HCT116 (cell line): ENCODE measurements around the gene SUGP2. TPM values are rescaled to one million over a fixed set of nuclear protein-coding genes. Genes with fewer than 3 reads are reported as not detected.

Experiments
- ATAC-seq: fragments of 200-7000 bp; cut with Tn5 transposase; 2 replicates; pipeline ENCODE4 v1.9.1; 2020; ENCODE audit warnings: mild to moderate bottlenecking, moderate library complexity
- BruUV-seq: library from RNA; stranded (reverse); fragments of 400-500 nt; replicated peaks from 2 replicates; lab custom pipeline; 2021; lab: Mats Ljungman, UMichigan
- CTCF ChIA-PET: fragments of 300-600 bp; sonication (Branson Sonifier 250); formaldehyde crosslinking; loops from one replicate; lab custom pipeline; 2021; ENCODE audit warnings: antibody characterized with exemption; lab: Charles Lee
- POLR2A ChIA-PET: fragments of 300-600, 350-600 bp; sonication (Branson Sonifier 250); formaldehyde crosslinking; loops from one replicate; lab custom pipeline; 2021; ENCODE audit warnings: antibody characterized with exemption; lab: Charles Lee
- RAD21 ChIA-PET, 2 experiments: fragments of 300-600 bp; sonication (Branson Sonifier 250); formaldehyde crosslinking; loops; one replicate each; lab custom pipeline; 2023; ENCODE audit warnings: low total read pairs in 2 of 2; ENCODE audit not compliant: uncharacterized antibody in 2 of 2, unreplicated experiment in 2 of 2, low non-redundant PET in 1 of 2; lab: Charles Lee
- DNase-seq: peaks from one replicate; pipeline ENCODE4 v3.0.0-alpha.2; 2010; ENCODE audit warnings: low read depth, low spot score
- H2AFZ ChIP-seq: fragments of 200-600 bp; shearing (Covaris generic), sonication (generic); 2 replicates; pipeline ENCODE4 v1.6.1; 2017; ENCODE audit warnings: low read depth, mixed run types, mixed read lengths, antibody characterized with exemption, low read length; ENCODE audit not compliant: poor library complexity, severe bottlenecking
- H3K27ac ChIP-seq: 2 replicates; pipeline ENCODE4 v1.5.1; 2012; ENCODE audit warnings: low read depth, low read length
- H3K27me3 ChIP-seq: fragments of 200-600 bp; sonication (generic); 2 replicates; pipeline ENCODE4 v1.6.1; 2016; ENCODE audit warnings: mixed run types, low read length, mixed read lengths; ENCODE audit not compliant: insufficient read depth
- H3K36me3 ChIP-seq, 2 experiments: fragments of 200-500 bp in 1 of 2; fragments of 200-600 bp in 1 of 2; sonication (Bioruptor generic) in 1 of 2; sonication (generic) in 1 of 2; 2 replicates each; pipeline versions ENCODE4 v1.5.1 to v1.6.1; 2014 to 2016; ENCODE audit warnings: low read length in 2 of 2, inconsistent platforms in 1 of 2, mixed read lengths in 1 of 2, mixed run types in 1 of 2; ENCODE audit not compliant: insufficient read depth in 2 of 2, control insufficient read depth in 1 of 2
- H3K4me1 ChIP-seq, 2 experiments: fragments of 200-600 bp in 1 of 2; sonication (generic) in 1 of 2; 2 replicates each; pipeline versions ENCODE4 v1.5.1 to v1.6.1; 2012 to 2017; ENCODE audit warnings: low read length in 2 of 2, inconsistent platforms in 1 of 2, mild to moderate bottlenecking in 1 of 2, mixed read lengths in 1 of 2, mixed run types in 1 of 2, moderate library complexity in 1 of 2; ENCODE audit not compliant: insufficient read depth in 2 of 2, control insufficient read depth in 1 of 2
- H3K4me2 ChIP-seq: fragments of 200-600 bp; sonication (generic); 2 replicates; pipeline ENCODE4 v1.6.1; 2017; ENCODE audit warnings: mixed run types, low read length, mixed read lengths
- H3K4me3 ChIP-seq, 2 experiments: fragments of 200-600 bp in 1 of 2; sonication (generic) in 1 of 2; replicated peaks in 1 of 2; 2 replicates each; pipeline ENCODE4 v1.5.1; 2011 to 2016; ENCODE audit warnings: low read length in 2 of 2, control low read depth in 1 of 2, low read depth in 1 of 2, mild to moderate bottlenecking in 1 of 2, mixed read lengths in 1 of 2, mixed run types in 1 of 2
- H3K79me2 ChIP-seq: fragments of 200-600 bp; sonication (generic); 2 replicates; pipeline ENCODE4 v1.6.1; 2017; ENCODE audit warnings: mild to moderate bottlenecking, mixed run types, low read length, moderate library complexity, mixed read lengths; ENCODE audit not compliant: insufficient read depth
- H3K9ac ChIP-seq: fragments of 200-600 bp; sonication (generic); 2 replicates; pipeline ENCODE4 v1.6.1; 2016; ENCODE audit warnings: low read length, mixed read lengths
- H3K9me2 ChIP-seq: fragments of 200-600 bp; sonication (generic), shearing (Covaris generic); 2 replicates; pipeline ENCODE4 v1.6.1; 2017; ENCODE audit warnings: mixed run types, mild to moderate bottlenecking, moderate library complexity; ENCODE audit not compliant: insufficient read depth
- H3K9me3 ChIP-seq, 2 experiments: fragments of 200-500 bp in 1 of 2; fragments of 200-600 bp in 1 of 2; sonication (Bioruptor generic) in 1 of 2; sonication (generic) in 1 of 2; 2 replicates each; pipeline ENCODE4 v1.6.1; 2014 to 2017; ENCODE audit warnings: low read length in 2 of 2, mixed read lengths in 2 of 2, inconsistent platforms in 1 of 2, low read depth in 1 of 2, mild to moderate bottlenecking in 1 of 2, mixed run types in 1 of 2, moderate library complexity in 1 of 2; ENCODE audit not compliant: control insufficient read depth in 1 of 2, insufficient read depth in 1 of 2
- H4K20me1 ChIP-seq: fragments of 200-600 bp; sonication (generic), shearing (Covaris generic); 2 replicates; pipeline ENCODE4 v1.6.1; 2017; ENCODE audit warnings: mixed run types, mild to moderate bottlenecking, moderate library complexity; ENCODE audit not compliant: insufficient read depth
- CEBPB ChIP-seq: IDR thresholded peaks from 2 replicates; pipeline ENCODE4 v1.6.1; 2012; ENCODE audit warnings: low read depth
- ELF1 ChIP-seq: IDR thresholded peaks from 2 replicates; pipeline ENCODE4 v1.6.1; 2012; ENCODE audit warnings: low read depth, borderline replicate concordance
- EZH2 ChIP-seq: fragments of 200-600 bp; sonication (generic); IDR thresholded peaks from 2 replicates; pipeline ENCODE4 v1.6.1; 2017; ENCODE audit warnings: antibody characterized with exemption, mixed run types
- FOSL1 ChIP-seq: IDR thresholded peaks from 2 replicates; pipeline ENCODE4 v1.6.1; 2012; ENCODE audit warnings: low read depth
- POLR2A ChIP-seq: IDR thresholded peaks from 2 replicates; pipeline ENCODE4 v1.7.0; 2011; ENCODE audit warnings: borderline replicate concordance; ENCODE audit not compliant: insufficient read depth, insufficient read length; ENCODE audit errors: extremely low read depth
- RAD21 ChIP-seq: IDR thresholded peaks from 2 replicates; pipeline ENCODE4 v1.6.1; 2012; ENCODE audit warnings: low read depth, mild to moderate bottlenecking
- SP1 ChIP-seq: IDR thresholded peaks from 2 replicates; pipeline ENCODE4 v1.6.1; 2012; ENCODE audit warnings: low read depth
- ZNF274 ChIP-seq: fragments of 200-500 bp; sonication (Bioruptor generic); IDR thresholded peaks from 2 replicates; pipeline ENCODE4 v1.6.1; 2014; ENCODE audit warnings: mild to moderate bottlenecking, low read depth, low read length, inconsistent platforms
- intact Hi-C: fragments of 100-400 bp; cut with micrococcal nuclease; formaldehyde crosslinking; loops from 2 replicates; pipeline ENCODE4 v1.10.0; 2022
- total RNA-seq: library from RNA; stranded (reverse); gene quantifications from one replicate; pipeline ENCODE4 v1.2.1, GENCODE V29; 2021; ENCODE audit not compliant: unreplicated experiment
- TF ChIP-seq, protein P1 (sequence below): IDR thresholded peaks from 2 replicates; pipeline ENCODE4 v1.6.1; 2012
- TF ChIP-seq, protein P2 (sequence below): IDR thresholded peaks from 2 replicates; pipeline ENCODE4 v1.6.1; 2012; ENCODE audit warnings: low read depth
- TF ChIP-seq, protein P3 (sequence below), 3 experiments: fragments of 200-600 bp in 1 of 3; sonication (generic) in 1 of 3; IDR thresholded peaks in 2 of 3; conservative IDR thresholded peaks in 1 of 3; 2 replicates each; pipeline ENCODE4 v1.5.1; 2012 to 2017; ENCODE audit warnings: low read depth in 2 of 3, low read length in 2 of 3, antibody characterized with exemption in 1 of 3, borderline replicate concordance in 1 of 3, control low read depth in 1 of 3, mild to moderate bottlenecking in 1 of 3, mixed read lengths in 1 of 3, mixed run types in 1 of 3, moderate library complexity in 1 of 3; ENCODE audit not compliant: insufficient read depth in 1 of 3
- TF ChIP-seq, protein P4 (sequence below): IDR thresholded peaks from 2 replicates; pipeline ENCODE4 v1.6.1; 2012

SUGP2 gene
- total RNA-seq, 1 experiment from 2014 or later: 82.4 TPM

DNA sequence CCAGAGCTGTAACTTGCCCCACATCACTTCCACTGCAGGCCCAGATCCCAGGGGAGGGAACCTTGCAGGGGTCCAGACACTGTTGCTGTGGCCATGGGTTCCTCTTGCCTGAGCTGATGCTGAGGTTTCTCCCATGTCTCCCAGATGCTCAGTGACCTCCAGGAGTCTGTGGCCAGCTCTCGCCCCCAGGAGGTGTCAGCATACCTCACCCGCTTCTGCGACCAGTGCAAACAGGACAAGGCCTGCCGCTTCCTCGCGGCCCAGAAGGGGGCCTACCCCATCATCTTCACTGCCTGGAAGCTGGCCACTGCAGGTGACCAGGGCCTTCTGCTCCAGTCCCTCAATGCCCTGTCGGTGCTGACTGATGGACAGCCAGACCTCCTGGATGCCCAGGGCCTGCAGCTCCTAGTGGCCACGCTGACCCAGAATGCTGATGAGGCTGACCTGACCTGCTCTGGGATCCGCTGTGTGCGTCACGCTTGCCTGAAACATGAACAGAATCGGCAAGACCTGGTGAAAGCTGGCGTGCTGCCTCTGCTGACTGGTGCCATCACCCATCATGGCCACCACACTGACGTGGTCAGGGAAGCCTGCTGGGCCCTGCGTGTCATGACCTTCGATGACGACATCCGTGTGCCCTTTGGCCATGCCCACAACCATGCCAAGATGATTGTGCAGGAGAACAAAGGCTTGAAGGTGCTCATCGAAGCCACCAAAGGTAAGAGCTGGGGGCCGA lies 18.3 kb upstream of the SUGP2 start:
- ATAC-seq (no peak), DNase-seq (no peak)
- Histone ChIP-seq H3K27ac (no peak overlapping the region), H3K4me1 (no peaks in the 10 kb centered on the region), H3K9me2 (no peaks in the 10 kb centered on the region), H3K9ac (no peak overlapping the region), H3K4me2 (no peak overlapping the region), H3K4me3 (no peak overlapping the region), H3K27me3 (no peaks in the 10 kb centered on the region), H3K36me3 (peaks cover 8 to 41% of the 10 kb centered on the region in 2 experiments; a peak in 3 of 4 replicates), H3K9me3 (no peaks in the 10 kb centered on the region), H2AFZ (no peak overlapping the region), H3K79me2 (no peaks in the 10 kb centered on the region), H4K20me1 (no peaks in the 10 kb centered on the region)
- TF ChIP-seq SP1 (no peak), EZH2 (no peak), CEBPB (no peak), RAD21 (no peak), ELF1 (no peak), POLR2A (no peak), FOSL1 (no peak), ZNF274 (no peak)
- TF ChIP-seq, protein P1, sequence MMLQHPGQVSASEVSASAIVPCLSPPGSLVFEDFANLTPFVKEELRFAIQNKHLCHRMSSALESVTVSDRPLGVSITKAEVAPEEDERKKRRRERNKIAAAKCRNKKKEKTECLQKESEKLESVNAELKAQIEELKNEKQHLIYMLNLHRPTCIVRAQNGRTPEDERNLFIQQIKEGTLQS: no peak
- TF ChIP-seq, protein P2, sequence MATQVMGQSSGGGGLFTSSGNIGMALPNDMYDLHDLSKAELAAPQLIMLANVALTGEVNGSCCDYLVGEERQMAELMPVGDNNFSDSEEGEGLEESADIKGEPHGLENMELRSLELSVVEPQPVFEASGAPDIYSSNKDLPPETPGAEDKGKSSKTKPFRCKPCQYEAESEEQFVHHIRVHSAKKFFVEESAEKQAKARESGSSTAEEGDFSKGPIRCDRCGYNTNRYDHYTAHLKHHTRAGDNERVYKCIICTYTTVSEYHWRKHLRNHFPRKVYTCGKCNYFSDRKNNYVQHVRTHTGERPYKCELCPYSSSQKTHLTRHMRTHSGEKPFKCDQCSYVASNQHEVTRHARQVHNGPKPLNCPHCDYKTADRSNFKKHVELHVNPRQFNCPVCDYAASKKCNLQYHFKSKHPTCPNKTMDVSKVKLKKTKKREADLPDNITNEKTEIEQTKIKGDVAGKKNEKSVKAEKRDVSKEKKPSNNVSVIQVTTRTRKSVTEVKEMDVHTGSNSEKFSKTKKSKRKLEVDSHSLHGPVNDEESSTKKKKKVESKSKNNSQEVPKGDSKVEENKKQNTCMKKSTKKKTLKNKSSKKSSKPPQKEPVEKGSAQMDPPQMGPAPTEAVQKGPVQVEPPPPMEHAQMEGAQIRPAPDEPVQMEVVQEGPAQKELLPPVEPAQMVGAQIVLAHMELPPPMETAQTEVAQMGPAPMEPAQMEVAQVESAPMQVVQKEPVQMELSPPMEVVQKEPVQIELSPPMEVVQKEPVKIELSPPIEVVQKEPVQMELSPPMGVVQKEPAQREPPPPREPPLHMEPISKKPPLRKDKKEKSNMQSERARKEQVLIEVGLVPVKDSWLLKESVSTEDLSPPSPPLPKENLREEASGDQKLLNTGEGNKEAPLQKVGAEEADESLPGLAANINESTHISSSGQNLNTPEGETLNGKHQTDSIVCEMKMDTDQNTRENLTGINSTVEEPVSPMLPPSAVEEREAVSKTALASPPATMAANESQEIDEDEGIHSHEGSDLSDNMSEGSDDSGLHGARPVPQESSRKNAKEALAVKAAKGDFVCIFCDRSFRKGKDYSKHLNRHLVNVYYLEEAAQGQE: no peak
- TF ChIP-seq, protein P3, sequence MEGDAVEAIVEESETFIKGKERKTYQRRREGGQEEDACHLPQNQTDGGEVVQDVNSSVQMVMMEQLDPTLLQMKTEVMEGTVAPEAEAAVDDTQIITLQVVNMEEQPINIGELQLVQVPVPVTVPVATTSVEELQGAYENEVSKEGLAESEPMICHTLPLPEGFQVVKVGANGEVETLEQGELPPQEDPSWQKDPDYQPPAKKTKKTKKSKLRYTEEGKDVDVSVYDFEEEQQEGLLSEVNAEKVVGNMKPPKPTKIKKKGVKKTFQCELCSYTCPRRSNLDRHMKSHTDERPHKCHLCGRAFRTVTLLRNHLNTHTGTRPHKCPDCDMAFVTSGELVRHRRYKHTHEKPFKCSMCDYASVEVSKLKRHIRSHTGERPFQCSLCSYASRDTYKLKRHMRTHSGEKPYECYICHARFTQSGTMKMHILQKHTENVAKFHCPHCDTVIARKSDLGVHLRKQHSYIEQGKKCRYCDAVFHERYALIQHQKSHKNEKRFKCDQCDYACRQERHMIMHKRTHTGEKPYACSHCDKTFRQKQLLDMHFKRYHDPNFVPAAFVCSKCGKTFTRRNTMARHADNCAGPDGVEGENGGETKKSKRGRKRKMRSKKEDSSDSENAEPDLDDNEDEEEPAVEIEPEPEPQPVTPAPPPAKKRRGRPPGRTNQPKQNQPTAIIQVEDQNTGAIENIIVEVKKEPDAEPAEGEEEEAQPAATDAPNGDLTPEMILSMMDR (IDR thresholded peaks at IDR 0.05 in 2 of 3, conservative IDR thresholded peaks at IDR 0.05 in 1 of 3; ENCODE audit: borderline replicate concordance in 1 of 3, insufficient read depth in 1 of 3, low read depth in 2 of 3, low read length in 2 of 3): no peak
- TF ChIP-seq, protein P4, sequence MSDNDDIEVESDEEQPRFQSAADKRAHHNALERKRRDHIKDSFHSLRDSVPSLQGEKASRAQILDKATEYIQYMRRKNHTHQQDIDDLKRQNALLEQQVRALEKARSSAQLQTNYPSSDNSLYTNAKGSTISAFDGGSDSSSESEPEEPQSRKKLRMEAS: no peak
- intact Hi-C loops: no loop called here
- CTCF ChIA-PET: interaction anchor here (1.3 to 1.4 kb wide), 2 partner anchors 11 to 64 kb away, joined by 3 read pairs; no protein-coding TSS in a partner anchor
- RAD21 ChIA-PET: no interaction called here
- no TSS peak for BruUV-seq
- POLR2A ChIA-PET: no interaction called here
